AG09309 (cell line): ENCODE measurements around the gene NKX1-1.
"Not testable (repeated sequence)": the region's sequence is repeated elsewhere in the genome, so short reads cannot be mapped to it uniquely, and the experiment has no call there.

Experiments used
- DNase-seq: peaks from one replicate; pipeline ENCODE4 v3.0.0-alpha.2; 2010; ENCODE audit warnings: low read depth
- H3K4me3 ChIP-seq: 2 replicates; pipeline ENCODE4 v1.5.1; 2011; ENCODE audit warnings: mild to moderate bottlenecking, low read depth, low read length, moderate library complexity; ENCODE audit not compliant: control insufficient read depth
- TF ChIP-seq, protein P1 (sequence below): IDR thresholded peaks from 2 replicates; pipeline ENCODE4 v1.5.1; 2011; ENCODE audit warnings: mild to moderate bottlenecking, low read depth, low read length, inconsistent platforms; ENCODE audit not compliant: insufficient read depth, control insufficient read depth; ENCODE audit errors: missing control alignments

The NKX1-1 gene

DNA sequence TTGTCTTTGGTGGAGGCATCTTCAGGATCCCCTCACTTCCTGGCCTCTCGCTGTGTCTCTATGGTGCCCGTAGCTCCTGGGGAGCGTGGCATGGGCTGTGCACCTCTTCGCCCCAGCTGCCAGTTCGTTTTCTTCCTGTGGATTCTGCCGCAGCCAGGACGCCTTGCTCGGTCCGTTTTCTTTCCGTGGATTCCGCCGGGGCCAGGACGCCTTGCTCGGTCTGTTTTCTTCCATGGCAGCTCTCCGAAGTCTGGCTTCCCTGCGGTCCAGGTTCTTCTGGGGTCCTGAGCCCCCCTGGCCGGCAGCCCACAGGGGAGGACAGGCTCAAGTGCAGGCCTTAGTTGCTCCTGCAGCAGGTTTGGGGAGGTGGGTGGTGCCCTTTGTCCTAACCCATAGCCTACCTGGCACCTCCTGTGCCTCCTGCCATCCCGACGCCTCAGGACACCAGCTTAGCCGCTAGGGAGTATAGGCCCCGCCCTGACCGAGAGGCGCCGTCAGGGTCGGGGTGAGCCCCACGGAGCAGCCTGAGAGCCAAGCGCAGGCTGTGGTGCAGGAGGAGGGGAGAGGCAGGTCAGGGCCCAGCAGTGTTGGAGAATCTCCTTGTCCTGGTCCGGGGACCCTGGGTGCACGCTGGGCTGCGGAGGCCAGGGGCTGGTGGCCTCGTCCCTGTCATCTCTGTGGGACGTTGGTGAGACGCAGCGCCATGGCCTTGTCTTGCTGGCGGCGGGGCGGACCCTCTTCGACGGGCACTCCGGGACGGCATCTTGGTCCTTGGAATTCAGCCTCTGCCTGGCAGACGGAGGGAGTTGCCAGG, 32.1 kb downstream of the NKX1-1 start:
- H3K4me3 ChIP-seq: no peak overlapping the region
- no peak for DNase-seq
- TF ChIP-seq, protein P1, sequence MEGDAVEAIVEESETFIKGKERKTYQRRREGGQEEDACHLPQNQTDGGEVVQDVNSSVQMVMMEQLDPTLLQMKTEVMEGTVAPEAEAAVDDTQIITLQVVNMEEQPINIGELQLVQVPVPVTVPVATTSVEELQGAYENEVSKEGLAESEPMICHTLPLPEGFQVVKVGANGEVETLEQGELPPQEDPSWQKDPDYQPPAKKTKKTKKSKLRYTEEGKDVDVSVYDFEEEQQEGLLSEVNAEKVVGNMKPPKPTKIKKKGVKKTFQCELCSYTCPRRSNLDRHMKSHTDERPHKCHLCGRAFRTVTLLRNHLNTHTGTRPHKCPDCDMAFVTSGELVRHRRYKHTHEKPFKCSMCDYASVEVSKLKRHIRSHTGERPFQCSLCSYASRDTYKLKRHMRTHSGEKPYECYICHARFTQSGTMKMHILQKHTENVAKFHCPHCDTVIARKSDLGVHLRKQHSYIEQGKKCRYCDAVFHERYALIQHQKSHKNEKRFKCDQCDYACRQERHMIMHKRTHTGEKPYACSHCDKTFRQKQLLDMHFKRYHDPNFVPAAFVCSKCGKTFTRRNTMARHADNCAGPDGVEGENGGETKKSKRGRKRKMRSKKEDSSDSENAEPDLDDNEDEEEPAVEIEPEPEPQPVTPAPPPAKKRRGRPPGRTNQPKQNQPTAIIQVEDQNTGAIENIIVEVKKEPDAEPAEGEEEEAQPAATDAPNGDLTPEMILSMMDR: no peak

DNA sequence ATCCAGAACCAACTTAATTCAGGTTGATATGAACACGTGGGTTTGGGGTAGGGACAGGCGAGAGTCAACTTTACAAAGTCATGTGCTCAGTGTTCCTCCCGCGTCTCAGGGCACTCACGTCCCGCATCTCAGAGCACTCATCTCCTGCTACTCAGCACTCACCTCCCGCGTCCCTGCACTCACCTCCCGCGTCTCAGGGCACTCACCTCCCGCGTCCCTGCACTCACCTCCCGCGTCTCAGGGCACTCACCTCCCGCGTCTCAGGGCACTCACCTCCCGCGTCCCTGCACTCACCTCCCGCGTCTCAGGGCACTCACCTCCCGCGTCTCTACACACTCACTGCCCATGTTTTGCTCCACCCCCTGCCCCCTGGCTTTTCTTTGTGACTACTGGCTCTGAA, 33.7 kb downstream of the NKX1-1 start:
- not testable (repeated sequence) for H3K4me3 ChIP-seq, DNase-seq

DNA sequence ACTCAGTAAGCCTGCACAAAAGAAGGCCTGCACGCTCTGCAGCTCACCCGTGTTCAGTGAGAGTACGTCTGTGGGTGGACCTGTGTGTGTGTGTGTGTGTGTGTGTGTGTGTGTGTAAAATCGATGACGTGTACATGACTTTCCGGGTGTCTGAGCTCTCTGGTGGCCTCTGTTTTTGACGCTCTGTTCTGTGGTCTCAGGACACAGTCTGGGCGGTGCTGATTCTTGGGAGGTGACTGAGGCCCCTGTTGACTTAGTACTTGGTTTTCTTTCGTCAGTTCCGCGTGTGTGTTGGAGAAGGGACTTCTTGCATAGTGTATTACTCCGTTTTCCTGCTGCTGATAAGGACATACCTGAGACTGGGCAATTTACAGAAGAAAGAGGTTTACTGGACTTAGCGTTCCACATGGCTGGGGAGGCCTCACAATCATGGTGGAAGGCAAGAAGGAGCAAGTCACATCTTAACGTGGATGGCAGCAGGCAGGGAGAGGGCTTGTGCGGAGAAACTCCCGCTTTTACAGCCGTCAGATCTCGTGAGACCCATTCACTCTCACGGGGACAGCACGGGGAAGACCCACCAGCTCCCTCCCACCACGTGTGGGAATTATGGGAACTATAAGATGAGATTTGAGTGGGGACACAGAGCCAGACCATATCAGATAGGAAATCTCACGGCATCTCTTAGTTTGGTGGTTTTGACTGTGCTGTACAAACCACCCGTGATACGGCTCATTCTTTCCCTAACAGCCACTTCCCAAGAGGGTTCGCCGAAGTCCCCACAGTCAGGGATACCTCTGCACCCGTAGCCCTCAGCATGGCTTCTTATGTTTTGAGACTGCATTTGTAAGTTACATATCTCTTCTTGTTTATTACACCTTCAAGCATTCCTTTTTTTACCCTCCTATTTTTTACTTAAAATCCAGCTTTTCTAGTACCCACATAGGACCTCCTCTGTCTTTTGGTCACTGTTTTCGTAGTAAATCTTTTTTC, 34.8 kb downstream of the NKX1-1 start:
- H3K4me3 ChIP-seq: no peak overlapping the region
- no peak for DNase-seq
- TF ChIP-seq, protein P1: no peak

DNA sequence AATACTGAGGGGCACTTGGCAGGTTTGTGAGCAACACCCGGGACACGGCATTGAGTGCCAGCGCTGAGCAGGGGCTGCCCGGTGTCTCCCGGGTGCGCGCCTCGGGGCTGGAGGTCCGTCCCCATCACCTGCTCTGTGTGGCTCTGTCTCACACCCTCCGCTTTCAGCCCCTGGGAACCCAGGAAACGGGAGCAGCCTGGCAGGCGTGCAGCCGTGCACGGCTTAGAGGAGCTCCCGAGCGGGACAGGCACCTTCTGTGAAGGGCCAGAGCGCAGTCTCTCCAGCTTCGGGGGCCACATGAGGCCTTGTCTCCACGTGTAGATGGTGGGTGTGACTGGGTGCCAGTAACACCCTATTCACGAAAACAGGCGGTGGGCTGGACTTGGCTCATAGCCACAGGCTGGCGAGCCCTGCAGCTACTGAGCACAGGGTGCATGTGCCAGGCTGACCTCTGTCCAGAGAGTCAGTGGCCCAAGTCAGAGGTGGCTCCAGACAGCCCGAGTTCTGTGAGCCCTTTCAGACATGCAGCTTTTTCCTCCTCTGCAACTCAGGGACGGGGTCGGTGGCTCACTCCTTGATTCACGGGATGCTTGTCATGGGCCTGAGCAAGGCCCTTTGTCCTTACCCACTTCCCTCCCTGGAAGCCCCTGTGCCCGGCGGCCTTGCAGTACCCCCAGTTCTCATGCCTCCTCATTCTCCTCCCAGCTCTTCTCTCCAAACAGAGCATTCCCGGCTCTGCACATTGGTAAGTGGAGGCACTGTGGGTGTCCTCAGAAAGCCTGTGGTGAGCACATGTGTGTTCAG, 35.7 kb downstream of the NKX1-1 start:
- H3K4me3 ChIP-seq: no peak overlapping the region
- no peak for DNase-seq
- TF ChIP-seq, protein P1: no peak

DNA sequence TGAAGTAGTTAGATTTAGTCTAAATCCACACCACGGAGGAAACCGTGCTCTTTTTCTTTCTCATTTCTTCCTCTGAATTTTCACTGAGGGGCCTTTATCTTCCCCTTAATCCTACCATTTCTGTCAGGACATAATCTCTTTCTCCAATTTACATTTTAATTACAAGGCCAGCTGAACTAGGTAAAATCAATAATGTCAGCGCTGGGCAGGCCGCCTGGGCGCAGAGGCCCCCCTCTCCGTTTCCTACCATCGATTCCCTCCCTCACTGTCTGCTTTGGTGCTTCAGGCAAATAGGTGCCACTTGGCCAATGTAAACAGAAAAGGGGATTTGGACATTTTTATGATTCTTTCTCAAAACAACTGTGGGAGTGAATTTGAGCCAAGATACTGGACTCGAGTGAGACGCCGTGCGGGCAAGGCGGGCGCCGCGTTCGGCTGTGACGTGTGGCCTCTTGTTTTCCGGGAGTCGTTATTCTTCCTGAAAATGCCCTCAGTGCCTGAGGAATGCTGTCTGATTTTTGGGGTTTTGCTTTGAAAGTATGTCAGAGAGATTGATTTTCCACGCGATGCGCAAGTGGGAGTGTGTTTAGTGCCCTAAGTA, 36.7 kb downstream of the NKX1-1 start:
- H3K4me3 ChIP-seq: no peak overlapping the region
- DNase-seq: no peak
- TF ChIP-seq, protein P1: no peak

DNA sequence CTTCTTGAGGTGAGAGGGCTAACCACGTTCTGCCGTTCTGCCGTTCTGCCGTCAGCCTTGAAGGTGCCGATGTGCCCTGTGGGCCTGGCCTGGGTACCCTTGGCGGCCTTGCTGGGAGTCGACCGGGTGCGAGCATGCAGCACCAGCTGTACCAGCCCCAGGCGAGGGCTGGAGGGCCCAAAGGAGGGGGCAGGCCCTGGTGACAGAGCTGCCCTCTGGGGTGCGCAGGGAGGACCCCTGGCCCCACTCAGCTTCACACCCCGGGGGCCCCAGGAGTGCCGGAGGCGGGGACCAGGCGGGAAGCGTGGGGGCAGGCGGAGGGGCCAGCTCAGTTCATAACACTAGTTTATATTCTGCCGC, 37.2 kb downstream of the NKX1-1 start:
- no peak for DNase-seq
- H3K4me3 ChIP-seq: no peak overlapping the region
- TF ChIP-seq, protein P1: no peak
